ENCODE data around the gene ZNF723.
"Not testable (repeated sequence)": the region's sequence is repeated elsewhere in the genome, so short reads cannot be mapped to it uniquely, and the experiment has no call there.

Gene ZNF723

DNA sequence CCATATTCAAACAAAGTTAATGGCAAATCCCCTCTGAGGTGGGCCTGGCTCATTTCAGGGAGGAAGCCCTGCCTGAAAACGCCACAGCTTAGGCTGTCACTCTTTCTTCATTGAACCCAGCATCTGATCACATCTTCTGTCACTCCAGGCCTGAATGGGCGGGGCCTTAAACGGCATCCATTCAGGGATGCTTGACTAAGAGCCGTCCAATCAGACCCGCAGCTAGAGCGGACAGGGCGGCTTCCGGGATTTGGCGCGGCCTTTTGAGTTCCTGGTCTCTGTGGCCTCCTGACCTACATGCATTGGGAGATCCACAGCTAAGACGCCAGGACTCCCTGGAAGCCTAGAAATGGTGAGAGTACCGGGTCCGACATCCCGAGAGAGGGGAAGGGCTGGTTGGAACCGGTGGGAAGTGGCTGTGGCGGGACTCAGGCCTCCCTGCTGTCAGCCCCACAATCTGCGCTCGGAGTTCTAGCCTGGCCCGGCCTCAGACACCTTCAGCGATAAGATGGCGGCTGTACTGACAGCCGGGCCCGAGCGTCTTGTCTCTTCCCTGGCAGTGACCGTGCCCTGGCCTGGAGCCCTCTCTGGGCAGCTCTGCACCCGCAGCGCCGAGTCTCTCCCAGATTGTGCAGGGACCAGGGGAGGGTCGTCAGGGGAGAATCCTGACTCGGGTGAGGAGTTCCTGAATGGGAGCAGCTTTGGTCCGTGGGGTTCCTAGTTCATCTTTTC is at the start of gene ZNF723:
Gene ZNF723, plus strand, starts transcription at position 261 of the 732 bp plus-strand sequence. Its CDS starts 89 bp downstream, at position 350.
- DNase-seq (ENCODE audit: low read depth), result no peak

DNA sequence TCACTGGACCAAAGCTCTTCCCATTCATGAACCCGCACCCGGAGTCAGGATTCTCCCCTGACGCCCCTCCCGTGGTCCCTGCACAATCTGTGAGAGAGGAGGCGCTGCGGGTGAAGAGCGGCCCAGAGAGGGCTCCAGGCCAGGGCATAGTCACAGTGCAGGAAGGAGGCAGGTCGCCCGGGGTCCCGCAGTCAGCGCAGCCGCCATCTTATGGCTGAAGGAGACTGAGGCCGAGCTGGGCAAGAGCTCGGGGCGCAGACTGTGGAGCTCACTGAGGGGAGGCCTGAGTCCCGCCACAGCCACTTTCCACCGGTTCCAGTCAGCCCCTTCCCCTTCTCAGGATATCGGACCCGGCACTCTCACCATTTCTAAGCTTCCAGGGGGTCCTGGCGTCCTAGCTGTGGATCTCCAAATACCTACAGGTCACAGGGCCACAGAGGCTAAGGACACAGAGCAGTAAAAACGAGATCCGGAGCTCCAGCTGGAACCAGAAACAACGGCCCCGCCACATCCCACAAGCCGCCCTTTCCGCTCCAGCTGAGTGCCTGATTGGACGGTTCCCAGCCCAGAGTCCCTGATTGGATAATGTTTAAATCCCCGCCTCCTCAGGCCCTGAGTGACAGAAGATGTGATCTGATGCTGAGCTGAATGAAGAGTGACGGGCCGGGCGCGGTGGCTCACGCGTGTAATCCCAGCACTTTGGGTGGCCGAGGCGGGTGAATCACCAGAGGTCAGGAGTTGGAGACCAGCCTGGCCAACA is 48.3 kb upstream of the ZNF723 start, which contains the start of gene ZNF99:
Gene ZNF99, minus strand, starts transcription at position 501 of the 760 bp plus-strand sequence. Its CDS starts 135 bp downstream, at position 366.
- DNase-seq (ENCODE audit: low read depth), result no peak

DNA sequence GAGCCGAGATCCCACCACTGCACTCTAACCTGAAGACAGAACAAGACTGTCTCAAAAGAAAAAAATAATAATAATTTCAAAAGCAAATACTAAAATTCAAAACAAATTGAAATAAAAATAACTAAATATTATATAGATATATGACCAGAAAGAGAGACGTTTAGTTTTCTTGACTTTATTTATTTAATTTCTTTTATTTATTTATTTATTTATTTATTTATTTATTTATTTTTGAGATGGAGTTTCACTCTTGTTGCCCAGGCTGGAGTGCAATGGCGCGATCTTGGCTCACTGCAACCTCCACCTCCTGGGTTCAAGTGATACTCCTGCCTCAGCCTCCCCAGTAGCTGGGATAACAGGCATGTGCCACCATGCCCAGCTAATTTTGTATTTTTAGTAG is 39.2 kb upstream of the ZNF723 start:
- not testable (repeated sequence) for DNase-seq (ENCODE audit: low read depth)

DNA sequence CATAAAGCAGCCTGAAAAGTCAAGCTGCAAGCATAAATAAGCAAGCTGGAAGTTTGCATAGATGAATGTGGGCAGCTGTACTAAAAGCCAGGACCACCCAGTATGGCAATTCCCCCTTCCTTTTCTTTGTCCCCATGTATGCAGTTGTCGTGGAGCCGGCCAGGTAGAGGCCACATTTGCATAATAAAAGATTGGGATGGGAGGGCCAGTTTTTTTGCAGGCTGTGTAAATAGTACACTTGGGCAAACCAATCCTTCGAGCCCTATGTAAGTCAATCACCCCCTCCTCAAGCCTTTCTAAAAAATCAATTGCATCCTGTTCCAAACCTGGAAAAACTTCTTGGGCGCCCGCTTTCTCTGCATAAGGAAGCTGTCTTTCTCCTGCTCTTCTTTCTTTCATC is 35.1 kb upstream of the ZNF723 start:
- no peak for DNase-seq (ENCODE audit: low read depth)

DNA sequence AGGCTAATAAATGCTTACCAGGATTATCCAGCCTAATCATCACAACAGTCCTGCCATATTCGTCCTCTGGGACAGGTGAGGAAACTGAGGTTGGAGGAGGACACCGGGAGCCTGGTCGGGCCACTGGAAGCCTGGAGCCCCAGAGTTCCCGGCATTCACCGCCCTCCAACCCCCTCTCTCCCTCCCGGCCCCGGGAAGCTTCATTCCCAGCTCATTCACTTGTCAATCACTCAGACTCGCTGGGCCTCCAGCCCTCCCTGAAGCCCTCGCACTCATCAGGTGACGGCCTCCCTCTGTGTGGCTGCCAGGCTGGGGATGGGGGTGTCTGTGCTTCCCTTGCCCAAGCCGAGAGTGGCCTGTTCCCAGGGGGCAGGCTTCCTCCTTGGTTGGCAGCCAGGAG is 25.7 kb upstream of the ZNF723 start:
- DNase-seq (ENCODE audit: low read depth), result no peak

DNA sequence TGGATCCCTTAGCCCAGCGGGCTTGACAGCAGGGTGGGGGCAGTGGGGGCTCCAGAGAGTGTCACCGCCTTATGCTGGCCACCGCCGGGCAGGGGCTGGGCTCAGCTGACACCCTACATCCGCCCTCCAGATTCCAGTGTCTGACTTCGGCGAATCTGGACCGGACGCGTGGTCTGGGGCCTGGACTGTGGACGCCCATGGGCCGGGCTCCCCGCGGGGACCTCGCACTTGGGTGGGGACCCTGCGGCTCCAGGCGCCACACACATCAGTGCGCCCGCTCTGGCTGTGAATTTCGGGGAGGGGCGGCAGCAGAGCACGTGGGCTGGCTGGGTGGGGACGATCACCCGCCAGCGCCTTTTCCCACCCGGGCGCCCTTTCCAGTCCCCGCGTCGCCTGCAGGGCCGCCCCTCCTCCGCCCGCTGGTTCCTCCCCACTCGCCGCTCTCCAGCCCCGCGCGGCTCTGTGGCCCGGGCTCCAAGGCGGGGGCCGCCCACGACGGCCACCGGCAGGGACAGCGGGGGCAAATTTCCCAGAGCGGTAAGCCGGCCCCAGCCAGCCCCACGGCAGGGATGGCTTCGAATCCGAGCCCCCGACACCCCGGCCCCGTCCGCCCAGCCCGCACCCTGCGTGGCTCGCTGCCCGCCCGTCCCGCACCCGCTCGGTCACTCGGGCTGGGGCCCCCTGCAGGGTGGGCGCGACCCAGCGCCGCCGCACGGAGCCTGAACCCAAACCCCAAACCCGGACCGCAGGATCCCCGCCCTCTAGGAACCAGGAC is 24.8 kb upstream of the ZNF723 start:
- DNase-seq (ENCODE audit: low read depth), result no peak

DNA sequence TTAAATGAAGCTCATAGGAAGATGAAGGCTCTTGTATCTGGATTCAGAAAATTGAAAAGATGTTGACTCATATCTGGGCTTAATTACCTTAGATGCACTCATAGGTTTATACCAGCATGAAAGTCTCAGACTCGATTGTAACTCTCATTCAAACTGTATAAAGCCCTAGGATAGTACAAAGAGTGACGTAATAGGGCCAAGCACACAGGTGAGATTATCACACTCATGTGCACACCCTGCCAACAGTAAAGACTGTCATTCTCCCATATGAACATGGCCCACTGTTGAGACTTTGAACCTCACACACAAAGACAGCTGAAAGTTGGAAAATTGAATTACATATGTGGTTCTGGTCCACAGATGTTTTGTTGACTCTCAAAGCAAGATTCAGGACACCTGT is 18.0 kb upstream of the ZNF723 start:
- no peak for DNase-seq (ENCODE audit: low read depth)

DNA sequence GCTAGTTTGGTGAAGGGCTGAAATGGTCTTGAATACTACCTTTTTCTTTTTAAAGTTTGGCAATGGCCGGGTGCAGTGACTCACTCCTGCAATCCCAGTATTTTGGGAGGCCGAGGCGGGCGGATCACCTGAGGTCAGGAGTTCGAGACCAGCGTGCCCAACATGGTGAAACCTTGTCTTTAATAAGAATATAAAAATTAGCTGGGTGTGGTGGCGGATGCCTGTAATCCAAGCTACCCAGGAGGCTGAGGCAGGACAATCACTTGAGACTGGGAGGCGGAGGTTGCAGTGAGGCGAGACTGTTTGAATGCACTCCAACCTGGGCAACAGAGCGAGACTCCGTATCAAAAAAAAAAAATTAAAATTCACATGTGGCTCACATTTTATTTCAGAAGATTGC is 880 bp upstream of the ZNF723 start:
- no peak for DNase-seq (ENCODE audit: low read depth)

DNA sequence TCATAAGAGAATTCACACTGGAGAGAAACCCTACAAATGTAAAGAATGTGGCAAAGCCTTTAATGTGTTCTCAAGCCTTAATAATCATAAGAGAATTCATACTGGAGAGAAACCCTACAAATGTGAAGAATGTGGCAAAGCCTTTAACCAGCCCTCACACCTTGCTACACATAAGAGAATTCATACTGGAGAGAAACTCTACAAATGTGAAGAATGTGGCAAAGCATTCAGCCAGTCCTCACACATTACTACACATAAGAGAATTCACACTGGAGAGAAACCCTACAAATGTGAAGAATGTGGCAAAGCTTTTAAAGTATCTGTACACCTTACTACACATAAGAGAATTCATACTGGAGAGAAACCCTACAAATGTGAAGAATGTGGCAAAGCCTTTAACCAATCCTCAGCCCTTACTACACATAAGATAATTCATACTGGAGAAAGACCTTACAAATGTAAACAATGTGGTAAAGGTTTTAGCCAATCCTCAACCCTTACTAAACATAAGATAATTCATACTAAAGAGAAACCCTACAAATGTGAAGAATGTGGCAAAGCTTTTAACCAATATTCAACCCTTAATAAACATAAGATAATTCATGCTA is 25.7 kb downstream of the ZNF723 start:
- DNase-seq (ENCODE audit: low read depth), result not testable (repeated sequence)

DNA sequence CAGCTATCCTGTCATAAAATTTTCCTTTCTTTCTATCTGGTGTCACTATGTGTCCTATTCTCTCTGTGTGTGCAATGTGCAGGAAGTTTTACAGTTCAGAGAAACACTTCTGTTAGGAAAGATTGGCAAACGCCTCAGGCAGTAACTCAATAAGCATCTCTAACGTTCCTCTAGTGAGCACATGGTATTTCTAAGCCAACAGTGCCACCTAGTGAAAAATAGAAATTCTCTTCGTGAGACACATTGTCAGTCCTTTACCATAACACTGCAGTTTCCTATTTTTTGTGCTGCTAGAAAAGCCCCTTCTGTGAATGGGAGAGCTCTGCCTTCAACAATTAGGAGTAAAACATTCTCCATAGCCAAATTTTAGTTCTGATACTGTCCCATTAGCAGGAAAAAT is 50.7 kb downstream of the ZNF723 start:
- no peak for DNase-seq (ENCODE audit: low read depth)

DNA sequence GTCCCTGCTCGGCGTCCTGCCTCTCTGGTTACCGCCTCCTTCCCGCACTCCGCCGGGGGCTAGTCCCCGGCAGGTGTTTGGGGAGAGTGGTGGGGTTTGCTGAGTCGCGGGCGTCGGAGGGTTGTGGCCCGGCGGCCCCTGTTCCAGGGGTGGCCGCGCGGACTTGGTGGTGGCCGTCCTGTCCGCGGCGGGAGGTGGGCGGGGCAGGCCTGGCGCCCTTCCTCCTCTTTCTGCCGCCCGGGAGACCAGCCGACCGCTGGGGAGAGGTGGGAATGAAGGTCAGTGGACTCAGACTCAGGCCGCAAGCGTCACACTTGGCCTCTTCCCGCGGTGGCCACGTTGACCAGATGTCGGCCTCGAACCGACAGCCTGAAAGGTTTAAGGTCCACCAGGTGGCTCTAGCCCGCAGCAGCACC is 61.8 kb downstream of the ZNF723 start:
- DNase-seq (ENCODE audit: low read depth), result no peak

DNA sequence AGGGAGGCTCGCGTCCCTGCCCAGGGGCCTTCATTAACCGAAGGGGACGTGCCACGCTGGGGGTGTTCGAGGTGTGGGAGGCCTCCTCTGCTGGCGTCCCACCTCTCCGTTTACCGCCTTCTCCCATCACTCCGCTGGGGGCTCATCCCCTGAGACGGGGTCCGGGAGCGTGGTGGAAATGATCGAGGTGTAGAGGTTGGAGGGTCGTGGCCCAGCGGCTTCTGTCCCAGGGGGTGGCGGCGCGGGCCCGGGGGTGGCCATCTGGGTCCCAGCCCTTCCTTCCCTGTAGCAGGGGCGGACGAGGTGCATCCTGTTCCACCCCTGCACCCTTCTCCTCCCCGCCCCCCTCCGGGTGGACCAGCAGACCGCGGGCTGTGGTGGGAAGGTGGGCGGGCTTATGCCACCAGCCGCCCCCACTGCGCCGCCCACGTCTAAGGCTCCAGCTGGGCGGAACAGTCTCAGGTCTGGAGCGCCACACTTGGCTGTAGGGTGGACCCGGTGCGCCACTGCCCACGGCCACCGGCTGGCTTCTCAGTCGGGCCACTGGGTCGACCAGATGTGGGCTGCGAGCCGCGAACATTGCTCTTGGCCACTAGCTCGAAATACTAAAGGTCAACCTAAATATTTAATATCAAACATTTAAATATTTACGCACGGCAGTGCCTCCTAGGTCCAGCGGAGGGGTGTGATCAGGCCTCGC is 69.5 kb downstream of the ZNF723 start:
- no peak for DNase-seq (ENCODE audit: low read depth)
